ENCODE results near the gene C3orf52.

The C3orf52 gene

DNA sequence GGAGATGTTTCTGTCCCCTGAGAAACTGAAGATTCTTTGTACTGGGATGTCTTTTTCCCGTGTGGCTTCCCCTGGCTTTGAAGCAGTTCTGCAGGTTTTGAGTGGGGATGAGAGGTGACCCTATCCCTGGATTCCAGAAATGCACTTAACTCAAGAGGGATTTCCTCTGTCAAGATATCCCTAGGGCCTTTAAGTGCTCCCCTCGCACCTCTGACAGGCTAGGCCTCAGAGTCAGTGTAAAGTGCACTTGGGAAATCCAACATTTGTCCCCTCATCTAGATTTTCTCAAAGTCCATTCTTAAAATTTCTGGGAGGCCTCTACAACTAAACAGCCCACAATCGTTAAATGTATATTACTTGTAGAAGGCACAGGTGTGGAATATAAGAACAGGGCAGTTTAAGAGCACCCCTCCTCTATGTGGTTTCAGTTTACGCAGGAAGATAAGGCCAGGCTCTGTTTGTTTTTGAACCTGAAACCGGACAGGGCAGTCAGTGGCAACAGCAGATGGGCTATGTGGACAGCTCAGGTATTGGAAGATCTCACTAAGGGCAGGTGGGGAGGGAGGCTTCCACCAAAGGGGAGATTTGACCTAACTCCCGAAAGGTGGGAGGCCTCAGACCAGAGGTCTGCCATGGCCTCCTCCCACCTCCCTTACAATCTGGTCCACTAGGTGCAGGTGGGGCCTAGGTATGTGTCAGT is 4.8 kb downstream of the C3orf52 start:
- no peaks in the 10 kb centered on the region for H3K27me3 ChIP-seq (ENCODE audit: low read depth)
- H3K4me1 ChIP-seq: peaks cover 22% of the 10 kb centered on the region
- H3K36me3 ChIP-seq (replicated peaks): no peaks in the 10 kb centered on the region
- in situ Hi-C loops (cut with MboI; ENCODE audit: low sequenced_read_pairs): no loop called here
- no peaks in the 10 kb centered on the region for H3K9me3 ChIP-seq
- DNase-seq (ENCODE audit: low spot score in 2 of 2): no peak
- no peak overlapping the region for H3K4me3 ChIP-seq

DNA sequence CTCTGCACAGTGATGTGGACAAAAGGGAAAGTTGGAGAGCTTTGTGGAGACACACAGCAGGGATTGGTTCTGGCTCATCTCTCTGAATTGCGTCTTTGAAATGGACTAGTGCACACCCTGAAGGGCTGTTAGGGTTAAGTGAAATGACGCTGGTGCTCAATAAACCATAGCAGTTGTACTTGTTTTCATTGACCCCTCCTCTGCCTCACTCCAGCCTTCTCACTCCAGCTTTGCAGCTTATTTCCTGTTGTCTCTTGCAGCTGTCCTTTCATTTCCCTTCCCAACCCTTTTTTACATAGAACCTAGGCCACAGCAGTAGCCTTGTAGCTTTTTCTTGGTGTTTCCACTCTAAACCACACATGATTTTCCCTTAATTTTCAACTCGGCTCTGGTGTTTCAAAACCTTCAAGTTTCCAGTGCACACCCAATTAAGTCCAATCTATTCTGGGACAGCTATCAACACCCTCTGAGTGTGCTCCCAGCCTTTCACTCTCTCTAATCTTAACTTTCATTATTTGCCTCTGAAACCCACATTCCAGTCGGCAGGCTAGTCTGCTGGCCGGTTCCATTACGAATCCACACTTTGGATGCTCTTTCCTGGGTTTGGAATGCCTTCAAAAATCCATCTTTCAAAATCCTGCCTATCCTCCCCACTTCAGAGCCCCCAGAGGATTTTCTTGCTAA is 6.4 kb downstream of the C3orf52 start:
- no peaks in the 10 kb centered on the region for H3K27me3 ChIP-seq (ENCODE audit: low read depth)
- H3K4me3 ChIP-seq: no peak overlapping the region
- in situ Hi-C loops (cut with MboI; ENCODE audit: low sequenced_read_pairs): no loop called here
- H3K36me3 ChIP-seq (replicated peaks): no peaks in the 10 kb centered on the region
- no peak for DNase-seq (ENCODE audit: low spot score in 2 of 2)
- H3K4me1 ChIP-seq: peaks cover 9% of the 10 kb centered on the region
- no peaks in the 10 kb centered on the region for H3K9me3 ChIP-seq

- peaks cover 7% of the 10 kb centered on the region for H3K4me1 ChIP-seq
- H3K36me3 ChIP-seq (replicated peaks): no peaks in the 10 kb centered on the region
- no peaks in the 10 kb centered on the region for H3K9me3 ChIP-seq
- no peak overlapping the region for H3K4me3 ChIP-seq
- DNase-seq (ENCODE audit: low spot score in 2 of 2): no peak
- no peaks in the 10 kb centered on the region for H3K27me3 ChIP-seq (ENCODE audit: low read depth)
- in situ Hi-C loops (cut with MboI; ENCODE audit: low sequenced_read_pairs): no loop called here
Measured at GRCh38 chr3:112093180-112093522, 7.0 kb downstream of the C3orf52 start.

DNA sequence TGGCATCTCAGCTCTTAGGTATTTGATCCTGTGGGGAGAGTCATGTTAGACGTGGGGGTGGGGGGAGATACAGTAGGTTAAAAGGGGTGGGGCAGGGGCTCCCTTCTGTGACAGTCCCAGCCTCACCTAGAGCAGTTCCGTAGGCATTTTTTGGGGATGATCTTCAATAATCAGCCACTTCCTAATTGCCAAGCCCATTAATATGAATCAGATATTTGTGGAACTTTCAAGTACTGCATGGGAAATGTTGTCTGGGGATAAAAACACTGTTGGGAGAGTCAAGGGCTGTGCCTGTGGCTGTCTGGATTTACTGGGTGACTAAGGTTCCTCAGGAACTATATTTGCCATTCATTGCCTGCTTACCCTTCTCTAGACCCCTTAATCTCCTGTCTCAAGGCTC is 9.5 kb downstream of the C3orf52 start:
- DNase-seq (ENCODE audit: low spot score in 2 of 2): no peak
- Histone ChIP-seq H3K9me3 (no peaks in the 10 kb centered on the region), H3K27me3 (ENCODE audit: low read depth) (no peaks in the 10 kb centered on the region), H3K4me1 (peaks cover 2% of the 10 kb centered on the region; the same call in 1 of the 2 replicates), H3K36me3 (replicated peaks) (no peaks in the 10 kb centered on the region), H3K4me3 (no peak overlapping the region)
- in situ Hi-C loops (cut with MboI; ENCODE audit: low sequenced_read_pairs): no loop called here

DNA sequence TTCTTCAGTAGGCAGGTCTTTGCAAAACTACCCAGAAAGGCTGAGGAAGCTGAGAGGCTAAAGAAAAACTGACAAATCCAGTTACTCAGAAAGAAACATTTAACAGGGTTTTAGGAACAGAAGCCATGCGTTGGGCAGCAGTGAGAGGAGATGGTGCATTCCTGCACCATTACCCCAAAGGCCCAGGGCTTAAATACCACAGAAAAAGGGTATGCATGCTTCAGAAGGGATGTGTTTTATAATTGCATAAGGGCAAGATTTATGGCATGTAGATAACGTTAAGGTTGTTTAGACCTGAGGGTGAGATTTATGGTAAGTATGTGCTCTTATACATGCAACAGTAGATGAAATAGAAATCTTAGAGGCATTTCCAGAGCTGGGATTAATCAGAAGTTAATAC is 10.0 kb downstream of the C3orf52 start:
- no peaks in the 10 kb centered on the region for H3K9me3 ChIP-seq

GRCh38 chr3:112097378-112097777 is 11.2 kb downstream of the C3orf52 start:
- no peak for DNase-seq (ENCODE audit: low spot score in 2 of 2)
- in situ Hi-C loops (cut with MboI; ENCODE audit: low sequenced_read_pairs): no loop called here
- H3K4me3 ChIP-seq: no peak overlapping the region
- no peaks in the 10 kb centered on the region for H3K36me3 ChIP-seq (replicated peaks)
- H3K9me3 ChIP-seq: no peaks in the 10 kb centered on the region
- H3K4me1 ChIP-seq: no peaks in the 10 kb centered on the region
- no peaks in the 10 kb centered on the region for H3K27me3 ChIP-seq (ENCODE audit: low read depth)

More for the DNA sequence above, 10.0 kb downstream of the C3orf52 start:
- in situ Hi-C loops (cut with MboI; ENCODE audit: low sequenced_read_pairs): no loop called here
- no peak for DNase-seq (ENCODE audit: low spot score in 2 of 2)
- Histone ChIP-seq H3K36me3 (replicated peaks) (no peaks in the 10 kb centered on the region), H3K4me1 (no peaks in the 10 kb centered on the region), H3K27me3 (ENCODE audit: low read depth) (no peaks in the 10 kb centered on the region), H3K4me3 (no peak overlapping the region)

DNA sequence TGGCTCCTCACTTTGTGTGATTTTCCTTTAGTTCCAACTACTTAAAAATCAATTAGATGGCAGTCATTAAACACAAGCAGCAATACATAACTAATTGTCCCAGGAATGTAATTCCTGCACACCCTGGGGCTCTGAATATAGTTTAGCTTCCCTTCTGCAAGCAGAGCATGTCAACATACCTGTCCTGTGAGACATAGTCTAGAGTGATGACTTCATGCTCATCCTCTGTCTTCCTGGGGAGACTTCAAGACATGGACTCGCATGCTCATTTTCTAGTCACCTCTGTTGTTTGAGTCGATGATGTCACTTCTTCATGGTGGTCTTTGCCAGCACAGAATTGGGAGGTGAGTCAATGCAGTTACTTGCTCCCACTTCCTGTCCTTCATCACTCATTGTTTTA is 15.7 kb downstream of the C3orf52 start:
- no peak overlapping the region for H3K4me3 ChIP-seq
- no peaks in the 10 kb centered on the region for H3K9me3 ChIP-seq
- in situ Hi-C loops (cut with MboI; ENCODE audit: low sequenced_read_pairs): loop anchor here (25.0 kb wide), 1 partner anchor 185 kb away; the partner anchor contains the start of gene SLC9C1
- no peaks in the 10 kb centered on the region for H3K4me1 ChIP-seq
- H3K27me3 ChIP-seq (ENCODE audit: low read depth): no peaks in the 10 kb centered on the region
- H3K36me3 ChIP-seq (replicated peaks): no peaks in the 10 kb centered on the region; the same call in 1 of the 2 replicates
- no peak for DNase-seq (ENCODE audit: low spot score in 2 of 2)

- no peaks in the 10 kb centered on the region for H3K4me1 ChIP-seq
- no peak for DNase-seq (ENCODE audit: low spot score in 2 of 2)
- no peaks in the 10 kb centered on the region for H3K27me3 ChIP-seq (ENCODE audit: low read depth)
- no peaks in the 10 kb centered on the region for H3K9me3 ChIP-seq
- no peaks in the 10 kb centered on the region; the same call in 1 of the 2 replicates for H3K36me3 ChIP-seq (replicated peaks)
- in situ Hi-C loops (cut with MboI; ENCODE audit: low sequenced_read_pairs): loop anchor here (25.0 kb wide), 1 partner anchor 183 kb away; the partner anchor contains the start of gene SLC9C1
- no peak overlapping the region for H3K4me3 ChIP-seq
Measured at GRCh38 chr3:112104774-112105173, 18.6 kb downstream of the C3orf52 start.

GRCh38 chr3:112109322-112109721 is 23.1 kb downstream of the C3orf52 start:
- no peaks in the 10 kb centered on the region for H3K27me3 ChIP-seq (ENCODE audit: low read depth)
- H3K4me3 ChIP-seq: no peak overlapping the region
- H3K4me1 ChIP-seq: no peaks in the 10 kb centered on the region
- in situ Hi-C loops (cut with MboI; ENCODE audit: low sequenced_read_pairs): loop anchor here (25.0 kb wide), 1 partner anchor 178 kb away; the partner anchor contains the start of gene SLC9C1
- DNase-seq (ENCODE audit: low spot score in 2 of 2): no peak
- H3K36me3 ChIP-seq (replicated peaks): no peaks in the 10 kb centered on the region
- H3K9me3 ChIP-seq: no peaks in the 10 kb centered on the region; the same call in 1 of the 2 replicates

DNA sequence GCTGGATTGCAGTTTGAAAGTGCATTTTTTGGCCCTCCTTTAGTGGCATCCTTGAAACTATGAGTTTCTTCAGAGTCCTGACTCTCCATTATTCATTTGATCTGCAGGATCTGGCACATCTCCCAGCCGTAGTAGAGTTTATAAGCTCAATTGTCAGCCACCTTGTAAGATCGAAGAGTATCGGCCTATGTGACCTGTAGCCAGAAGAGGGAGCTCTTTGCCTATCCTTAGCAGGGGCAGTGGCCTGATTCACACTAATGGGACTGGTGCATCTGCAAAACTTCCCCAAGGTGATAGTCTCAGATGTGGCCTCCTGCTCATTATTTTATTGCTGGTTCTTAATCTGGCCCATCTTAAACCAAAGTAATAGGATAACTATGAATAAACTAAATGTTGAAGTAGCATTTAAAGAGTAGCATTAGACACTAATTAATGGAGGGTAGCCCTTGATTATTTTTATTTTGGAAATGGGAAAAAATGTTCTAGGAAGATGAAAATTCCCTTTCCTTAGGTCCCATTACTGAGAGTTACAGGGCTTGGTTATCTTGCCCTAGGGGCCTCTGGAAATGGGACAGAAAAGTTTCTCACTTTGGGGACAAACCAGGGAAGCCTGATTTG is 25.7 kb downstream of the C3orf52 start:
- Histone ChIP-seq H3K27me3 (ENCODE audit: low read depth) (no peaks in the 10 kb centered on the region), H3K4me1 (no peaks in the 10 kb centered on the region), H3K36me3 (replicated peaks) (no peaks in the 10 kb centered on the region; the same call in 1 of the 2 replicates), H3K9me3 (no peaks in the 10 kb centered on the region; the same call in 1 of the 2 replicates), H3K4me3 (no peak overlapping the region)
- in situ Hi-C loops (cut with MboI; ENCODE audit: low sequenced_read_pairs): loop anchor here (10.0 to 25.0 kb wide), 2 partner anchors 175 to 413 kb away; partner anchors contain the start of gene SLC9C1
- DNase-seq (ENCODE audit: low spot score in 2 of 2): peak; percentile 76 to 77

DNA sequence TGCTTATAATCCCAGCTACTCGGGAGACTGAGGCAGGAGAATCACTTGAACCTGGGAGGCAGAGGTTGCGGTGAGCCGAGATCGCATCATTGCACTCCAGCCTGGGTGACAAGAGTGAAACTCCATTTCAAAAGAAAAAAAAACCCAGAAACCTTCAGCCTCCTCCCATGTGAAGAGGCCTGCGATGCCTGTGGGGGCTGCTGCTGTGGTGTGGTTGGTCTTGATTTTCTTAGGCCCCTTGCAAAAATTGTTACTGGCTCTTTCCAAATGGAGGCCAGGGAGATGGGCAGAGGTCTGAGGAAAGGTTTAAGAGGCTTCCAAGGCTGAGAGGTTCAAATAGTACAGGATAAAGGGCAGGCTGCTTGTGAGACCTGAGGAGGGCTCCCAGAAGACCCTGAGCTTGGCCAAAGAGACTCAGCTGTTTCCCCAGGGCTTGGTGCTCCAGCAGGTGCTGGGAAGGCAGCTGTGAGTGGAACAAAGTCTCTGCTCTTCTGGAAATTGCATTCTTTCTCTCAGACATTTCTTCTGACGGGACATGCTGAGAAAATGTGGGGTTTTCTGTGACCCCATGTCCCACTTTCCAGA is 28.5 kb downstream of the C3orf52 start:
- H3K27me3 ChIP-seq (ENCODE audit: low read depth): no peaks in the 10 kb centered on the region
- DNase-seq (ENCODE audit: low spot score in 2 of 2): no peak
- no peaks in the 10 kb centered on the region; the same call in 1 of the 2 replicates for H3K9me3 ChIP-seq
- H3K4me3 ChIP-seq: no peak overlapping the region
- H3K36me3 ChIP-seq (replicated peaks): no peaks in the 10 kb centered on the region; the same call in 1 of the 2 replicates
- peaks cover 11% of the 10 kb centered on the region for H3K4me1 ChIP-seq
- in situ Hi-C loops (cut with MboI; ENCODE audit: low sequenced_read_pairs): loop anchor here (10.0 to 25.0 kb wide), 2 partner anchors 173 to 410 kb away; partner anchors contain the start of gene SLC9C1

GRCh38 chr3:112115161-112115739 is 29.1 kb downstream of the C3orf52 start:
- no peak for DNase-seq (ENCODE audit: low spot score in 2 of 2)
- in situ Hi-C loops (cut with MboI; ENCODE audit: low sequenced_read_pairs): loop anchor here (10.0 to 25.0 kb wide), 2 partner anchors 172 to 410 kb away; partner anchors contain the start of gene SLC9C1

GRCh38 chr3:112115806-112116383 is 29.7 kb downstream of the C3orf52 start:
- no peaks in the 10 kb centered on the region; the same call in 1 of the 2 replicates for H3K9me3 ChIP-seq
- DNase-seq (ENCODE audit: low spot score in 2 of 2): no peak
- in situ Hi-C loops (cut with MboI; ENCODE audit: low sequenced_read_pairs): loop anchor here (10.0 to 25.0 kb wide), 2 partner anchors 171 to 409 kb away; partner anchors contain the start of gene SLC9C1
- no peaks in the 10 kb centered on the region for H3K27me3 ChIP-seq (ENCODE audit: low read depth)
- peaks cover 16% of the 10 kb centered on the region for H3K4me1 ChIP-seq
- no peak overlapping the region for H3K4me3 ChIP-seq
- no peaks in the 10 kb centered on the region; the same call in 1 of the 2 replicates for H3K36me3 ChIP-seq (replicated peaks)

More at GRCh38 chr3:112115161-112115739, 29.1 kb downstream of the C3orf52 start:
- Histone ChIP-seq H3K4me3 (no peak overlapping the region), H3K4me1 (peaks cover 16% of the 10 kb centered on the region), H3K9me3 (no peaks in the 10 kb centered on the region; the same call in 1 of the 2 replicates), H3K36me3 (replicated peaks) (no peaks in the 10 kb centered on the region; the same call in 1 of the 2 replicates), H3K27me3 (ENCODE audit: low read depth) (no peaks in the 10 kb centered on the region)
